Tibial nerve (tissue), 4 donors: Measurements from ENCODE around the gene ESYT2.

Experiments used
- CTCF ChIP-seq, 5 experiments: fragments of 200-600 bp in 3 of 5; fragments of 450-650 bp in 2 of 5; sonication (generic) in 3 of 5; IDR thresholded peaks; one replicate each; pipeline ENCODE4 v1.5.1; 2016 to 2019; ENCODE audit warnings: antibody characterized with exemption in 5 of 5, mild to moderate bottlenecking in 3 of 5, moderate library complexity in 2 of 5
- EP300 ChIP-seq, 2 donors: sonication (generic); formaldehyde crosslinking; IDR thresholded peaks; one replicate each; pipeline ENCODE4 v1.6.1; 2017; ENCODE audit warnings: antibody characterized with exemption in 2 of 2, mild to moderate bottlenecking in 1 of 2
- POLR2A ChIP-seq, 2 donors: fragments of 450-650 bp; IDR thresholded peaks; one replicate each; pipeline ENCODE4 v1.6.1; 2017; ENCODE audit warnings: antibody characterized with exemption in 2 of 2, mild to moderate bottlenecking in 2 of 2, moderate library complexity in 2 of 2

GRCh38 chr7:158836692-158837091 lies 7.4 kb upstream of the ESYT2 start:
- TF ChIP-seq CTCF (IDR thresholded peaks at IDR 0.05): no peak
- TF ChIP-seq POLR2A (IDR thresholded peaks at IDR 0.05): no peak
- no peak for TF ChIP-seq EP300 (IDR thresholded peaks at IDR 0.05)
